ENCODE measurements around the gene IGFBP2.

The IGFBP2 gene

DNA sequence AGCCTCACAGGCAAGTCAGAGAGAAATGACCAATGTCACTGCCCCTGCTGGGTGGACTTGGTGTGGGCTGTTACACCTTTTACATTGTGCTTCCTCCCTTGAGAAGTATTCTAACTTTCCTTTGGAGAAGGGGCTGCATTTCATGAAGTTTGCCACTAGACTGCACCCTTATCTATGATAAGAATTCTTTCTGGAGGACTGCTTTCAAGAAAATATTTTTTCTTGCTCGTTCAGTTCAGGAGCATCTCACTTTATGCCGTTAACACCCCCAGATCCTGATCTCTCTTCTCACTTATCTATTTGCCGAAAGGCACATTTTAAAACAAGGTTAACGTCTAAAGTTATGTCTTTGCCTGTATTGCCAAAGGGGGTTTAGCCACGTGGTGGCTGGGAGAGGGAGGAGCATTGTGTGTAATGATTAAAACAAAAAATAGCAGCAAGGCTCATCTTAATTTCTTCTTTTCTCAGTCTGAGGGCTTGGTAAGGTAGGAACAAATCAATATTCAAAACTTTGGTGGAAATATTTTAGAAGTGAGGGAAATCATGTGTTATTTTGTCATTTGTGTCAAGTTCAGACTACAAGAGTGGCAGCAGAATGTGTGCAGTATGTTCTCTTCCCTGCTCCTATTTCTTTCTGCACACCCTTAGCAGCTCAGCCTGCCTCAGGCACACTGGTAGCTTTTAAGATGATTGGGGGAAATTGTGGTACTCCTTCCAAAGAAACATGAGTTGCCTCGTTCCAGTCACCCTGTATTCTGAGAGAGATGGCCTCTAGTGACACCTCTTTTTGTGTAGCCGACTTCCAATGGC, 63.7 kb downstream of the IGFBP2 start:
- TF ChIP-seq, protein P1, sequence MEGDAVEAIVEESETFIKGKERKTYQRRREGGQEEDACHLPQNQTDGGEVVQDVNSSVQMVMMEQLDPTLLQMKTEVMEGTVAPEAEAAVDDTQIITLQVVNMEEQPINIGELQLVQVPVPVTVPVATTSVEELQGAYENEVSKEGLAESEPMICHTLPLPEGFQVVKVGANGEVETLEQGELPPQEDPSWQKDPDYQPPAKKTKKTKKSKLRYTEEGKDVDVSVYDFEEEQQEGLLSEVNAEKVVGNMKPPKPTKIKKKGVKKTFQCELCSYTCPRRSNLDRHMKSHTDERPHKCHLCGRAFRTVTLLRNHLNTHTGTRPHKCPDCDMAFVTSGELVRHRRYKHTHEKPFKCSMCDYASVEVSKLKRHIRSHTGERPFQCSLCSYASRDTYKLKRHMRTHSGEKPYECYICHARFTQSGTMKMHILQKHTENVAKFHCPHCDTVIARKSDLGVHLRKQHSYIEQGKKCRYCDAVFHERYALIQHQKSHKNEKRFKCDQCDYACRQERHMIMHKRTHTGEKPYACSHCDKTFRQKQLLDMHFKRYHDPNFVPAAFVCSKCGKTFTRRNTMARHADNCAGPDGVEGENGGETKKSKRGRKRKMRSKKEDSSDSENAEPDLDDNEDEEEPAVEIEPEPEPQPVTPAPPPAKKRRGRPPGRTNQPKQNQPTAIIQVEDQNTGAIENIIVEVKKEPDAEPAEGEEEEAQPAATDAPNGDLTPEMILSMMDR (IDR thresholded peaks at IDR 0.05; ENCODE audit: low read depth, low read length): peak; percentile 73
- DNase-seq (ENCODE audit: extremely low read depth, low read depth): no peak

DNA sequence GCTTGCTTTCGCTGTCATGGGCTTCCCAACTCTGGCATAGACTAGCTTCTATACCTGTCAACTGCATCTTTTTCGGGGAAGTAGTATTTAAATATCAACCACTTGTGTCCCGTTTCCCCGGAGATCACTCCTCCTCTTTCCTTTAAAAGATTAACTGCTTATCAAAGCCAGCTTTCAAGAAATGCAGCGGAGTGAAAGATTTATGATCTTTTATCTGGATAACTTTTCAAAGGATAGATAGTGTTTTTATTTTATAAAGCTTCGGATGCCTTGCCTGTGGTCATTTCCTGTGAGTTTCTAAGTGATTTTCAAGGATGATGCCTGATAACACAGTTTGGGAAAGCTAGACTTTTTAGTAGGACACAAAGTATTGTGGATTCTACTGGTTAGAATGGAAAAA, 65.1 kb downstream of the IGFBP2 start:
- DNase-seq (ENCODE audit: extremely low read depth, low read depth): no peak
- TF ChIP-seq, protein P1 (IDR thresholded peaks at IDR 0.05; ENCODE audit: low read depth, low read length): no peak

DNA sequence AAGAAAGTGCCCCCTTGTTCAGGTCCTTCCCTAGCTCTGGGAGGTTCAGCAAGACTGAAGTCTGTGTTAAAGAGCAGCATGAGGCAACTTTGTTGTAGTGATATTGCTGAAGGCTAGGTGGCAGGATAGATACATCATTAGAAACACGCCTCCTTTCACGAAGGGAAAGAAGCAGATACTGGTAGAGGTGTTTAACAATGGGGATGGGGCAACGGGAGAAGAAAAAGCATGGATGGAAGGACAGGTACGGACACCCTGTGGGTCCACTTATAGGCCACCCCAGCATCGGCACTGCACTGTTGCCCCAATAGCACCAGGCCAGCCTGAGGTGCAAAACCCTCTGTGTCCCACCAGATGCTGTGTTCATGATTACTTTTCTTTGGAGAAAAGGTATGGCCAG, 65.7 kb downstream of the IGFBP2 start:
- TF ChIP-seq, protein P1 (IDR thresholded peaks at IDR 0.05; ENCODE audit: low read depth, low read length): peak; percentile 74
- DNase-seq (ENCODE audit: extremely low read depth, low read depth): peak; percentile 52

DNA sequence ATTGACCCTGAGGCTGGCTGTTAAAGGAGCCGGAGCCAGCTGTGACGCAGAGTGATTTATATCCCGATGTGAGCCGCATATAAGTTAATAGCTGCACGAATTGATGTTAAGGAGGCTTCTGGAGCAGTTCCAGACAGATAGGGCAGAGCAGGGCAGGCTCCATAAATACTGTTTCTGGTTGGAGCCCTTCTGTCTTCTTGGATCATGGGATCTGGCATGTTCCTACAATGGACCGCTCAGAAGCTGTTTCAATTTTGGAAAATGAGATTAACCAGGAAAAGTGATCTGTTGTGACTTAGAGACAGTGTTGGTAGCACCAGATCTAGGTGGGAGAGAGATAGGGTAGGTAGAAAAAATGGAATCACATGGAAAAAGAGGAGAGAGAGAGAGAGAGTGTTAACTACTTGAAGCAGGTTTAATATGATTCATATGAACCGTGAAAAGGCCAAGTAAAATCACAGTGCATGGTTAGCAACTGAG, 66.9 kb downstream of the IGFBP2 start:
- DNase-seq (ENCODE audit: extremely low read depth, low read depth): no peak
- TF ChIP-seq, protein P1 (IDR thresholded peaks at IDR 0.05; ENCODE audit: low read depth, low read length): no peak

DNA sequence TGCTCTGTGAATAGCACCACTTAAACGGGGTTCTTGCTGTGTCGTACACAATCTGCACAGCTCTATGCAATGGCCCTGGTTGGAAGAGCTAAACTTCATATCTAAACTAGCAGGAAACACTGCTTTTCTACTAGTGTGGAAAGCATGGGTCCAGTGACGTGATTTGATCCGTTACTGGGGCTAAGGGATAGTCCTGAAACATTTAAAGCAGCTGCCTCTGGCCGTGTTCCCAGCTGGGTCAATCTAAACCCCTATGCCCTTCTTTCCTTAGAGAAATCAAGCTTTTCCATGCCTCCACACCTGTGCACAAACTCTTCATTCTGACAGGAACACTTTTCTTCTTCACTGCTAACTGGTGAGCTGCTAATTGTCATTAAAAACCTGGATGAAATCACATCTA, 67.6 kb downstream of the IGFBP2 start:
- no peak for DNase-seq (ENCODE audit: extremely low read depth, low read depth)
- TF ChIP-seq, protein P1 (IDR thresholded peaks at IDR 0.05; ENCODE audit: low read depth, low read length): no peak

DNA sequence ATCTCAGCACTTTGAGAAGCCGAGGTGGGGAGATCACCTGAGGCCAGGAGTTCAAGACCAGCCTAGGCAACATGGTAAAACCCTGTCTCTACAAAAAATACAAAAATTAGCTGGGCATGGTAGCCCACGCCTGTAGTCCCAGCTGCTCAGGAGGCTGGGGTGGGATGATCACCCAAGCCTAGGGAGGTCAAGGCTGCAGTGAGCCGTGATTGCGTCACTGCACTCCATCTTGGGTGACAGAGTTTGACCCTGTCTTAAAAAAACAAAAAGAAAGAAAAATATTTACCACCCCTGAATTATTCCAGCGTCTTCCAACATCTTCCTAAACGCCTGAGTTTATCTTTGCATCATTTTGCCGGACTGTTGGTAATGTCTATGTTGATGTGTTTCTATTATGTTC, 68.3 kb downstream of the IGFBP2 start:
- TF ChIP-seq, protein P1 (IDR thresholded peaks at IDR 0.05; ENCODE audit: low read depth, low read length): no peak
- DNase-seq (ENCODE audit: extremely low read depth, low read depth): no peak

DNA sequence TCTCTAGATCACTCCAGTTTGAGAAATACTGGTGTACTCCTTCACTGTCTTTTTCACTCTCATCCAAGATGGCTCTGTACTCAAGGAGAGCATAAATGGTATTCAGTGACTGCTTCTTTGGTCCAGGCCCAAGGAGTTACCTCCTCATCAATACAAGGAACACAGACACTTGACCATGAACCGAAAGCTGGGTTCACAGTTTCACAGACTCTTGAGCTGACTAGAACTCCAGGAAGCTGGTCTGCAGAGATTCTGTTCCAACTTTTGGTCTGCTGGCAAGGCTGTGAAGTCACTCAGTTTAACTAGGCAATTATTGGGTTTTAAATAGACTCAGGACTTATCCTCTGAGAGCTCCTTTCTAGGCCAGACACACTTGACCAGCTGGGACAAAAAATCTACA, 69.5 kb downstream of the IGFBP2 start:
- DNase-seq (ENCODE audit: extremely low read depth, low read depth): no peak
- TF ChIP-seq, protein P1 (IDR thresholded peaks at IDR 0.05; ENCODE audit: low read depth, low read length): no peak
